GOT3 (cell line): Measurements from ENCODE around the gene SBK3.
"Not testable (repeated sequence)": the region's sequence is repeated elsewhere in the genome, so short reads cannot be mapped to it uniquely, and the experiment has no call there.

Experiments used
- DNase-seq: peaks from one replicate; lab custom pipeline; 2025; ENCODE audit warnings: mixed read lengths; lab: John Stamatoyannopoulos, UW

SBK3 gene

GRCh38 chr19:55516878-55517620 lies 28.3 kb downstream of the SBK3 start:
- DNase-seq = peak; percentile 85

DNA sequence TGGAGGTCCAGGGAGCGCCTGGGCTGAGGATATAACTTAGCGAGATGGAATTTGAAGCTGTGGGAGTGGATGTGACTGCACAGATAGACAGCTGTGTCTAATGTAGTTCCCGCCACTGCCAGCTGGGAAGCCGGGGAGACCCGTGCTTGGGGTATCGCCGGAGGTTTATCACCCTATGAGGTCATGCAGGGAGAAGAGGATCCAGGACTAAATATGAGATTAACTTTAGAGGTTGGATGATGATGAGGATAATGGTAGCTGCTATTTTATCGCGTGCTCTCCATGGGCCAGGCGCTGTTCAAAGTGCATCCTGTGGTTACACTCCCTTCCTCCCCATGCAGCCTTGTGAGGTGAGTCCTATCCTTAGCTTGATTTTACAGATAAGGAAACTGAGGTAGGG lies 37.2 kb downstream of the SBK3 start:
- no peak for DNase-seq

- DNase-seq = no peak
Observed at GRCh38 chr19:55504981-55505380, 40.4 kb downstream of the SBK3 start.

- DNase-seq = no peak
Observed at GRCh38 chr19:55504252-55504603, 41.1 kb downstream of the SBK3 start.

GRCh38 chr19:55503502-55504251 lies 41.7 kb downstream of the SBK3 start:
- peak; percentile 75 for DNase-seq

DNA sequence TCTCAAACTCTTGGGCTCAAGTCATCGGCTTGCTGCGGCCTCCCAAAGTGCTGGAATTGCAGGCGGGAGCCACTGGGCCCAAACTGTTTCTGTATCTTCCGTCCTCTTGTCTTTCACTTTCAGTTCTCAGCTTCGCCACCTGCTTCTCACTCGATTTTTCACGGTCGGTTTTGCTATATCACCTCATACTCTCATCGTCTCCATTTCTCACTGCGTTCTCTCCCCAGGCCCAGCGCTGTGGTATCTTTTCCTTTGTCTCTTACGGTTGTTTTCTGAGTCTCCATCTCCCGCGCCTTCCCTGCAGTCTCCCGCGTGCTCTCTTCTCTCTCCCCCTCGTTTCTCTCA lies 42.2 kb downstream of the SBK3 start:
- no peak for DNase-seq

- no peak for DNase-seq
Observed at GRCh38 chr19:55502197-55502952, 43.0 kb downstream of the SBK3 start.

- no peak for DNase-seq
Observed at GRCh38 chr19:55500368-55500952, 44.9 kb downstream of the SBK3 start.

- no peak for DNase-seq
Observed at GRCh38 chr19:55498246-55498840, 47.0 kb downstream of the SBK3 start.

GRCh38 chr19:55497763-55498162 lies 47.6 kb downstream of the SBK3 start:
- no peak for DNase-seq

- DNase-seq = not testable (repeated sequence)
Observed at GRCh38 chr19:55496820-55497219, 48.5 kb downstream of the SBK3 start.

- no peak for DNase-seq
Observed at GRCh38 chr19:55495646-55496349, 49.5 kb downstream of the SBK3 start.

DNA sequence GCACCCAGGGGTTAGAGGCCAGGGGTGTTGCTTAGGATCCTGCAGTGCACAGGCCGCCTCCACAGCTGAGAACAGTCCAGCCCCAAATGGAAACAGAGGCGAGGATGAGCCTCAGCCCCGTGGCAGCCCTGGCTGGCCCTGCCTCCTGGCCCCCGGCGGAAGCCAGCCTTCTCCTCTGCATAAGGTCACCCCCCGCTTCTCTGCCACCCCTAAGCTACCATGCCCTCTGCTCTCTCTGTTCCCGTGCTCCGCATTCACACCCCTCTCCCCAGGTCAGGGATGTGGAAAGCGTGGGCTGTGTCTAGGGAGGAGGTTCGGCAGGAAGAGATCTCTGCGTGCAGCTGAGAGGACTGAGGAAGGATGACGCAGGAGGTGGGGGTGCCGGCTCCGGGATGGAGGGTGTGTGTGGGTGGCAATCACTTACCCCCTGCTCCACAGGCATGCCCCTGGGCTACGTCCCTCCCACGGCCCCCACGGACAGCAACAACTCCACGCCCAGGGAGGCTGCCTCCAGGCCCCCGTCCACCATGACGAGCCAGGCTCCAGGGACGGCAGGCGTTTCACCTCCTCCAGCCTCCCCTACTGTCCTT lies 51.1 kb downstream of the SBK3 start:
- DNase-seq = peak; percentile 56

DNA sequence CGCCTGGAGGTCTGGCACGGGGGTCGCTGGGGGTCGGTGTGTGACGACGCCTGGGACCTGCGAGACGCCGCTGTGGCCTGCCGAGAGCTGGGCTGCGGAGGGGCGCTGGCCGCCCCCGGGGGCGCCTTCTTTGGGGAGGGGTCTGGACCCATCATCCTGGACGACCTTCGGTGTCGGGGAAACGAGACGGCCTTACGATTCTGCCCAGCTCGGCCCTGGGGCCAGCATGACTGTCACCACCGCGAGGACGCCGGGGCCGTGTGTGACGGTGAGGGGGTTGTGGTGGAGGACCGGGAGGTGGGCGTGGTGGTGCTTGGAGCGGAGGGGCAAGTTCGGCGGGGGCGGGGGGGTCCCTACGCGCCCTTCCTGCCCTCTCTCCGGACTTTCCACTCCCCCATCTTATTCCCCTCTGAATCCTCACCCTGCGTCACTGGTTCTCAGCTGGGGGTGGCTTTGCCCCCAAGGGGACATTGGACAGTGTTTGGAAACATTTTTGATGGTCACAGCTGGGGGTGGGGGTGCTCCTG lies 51.6 kb downstream of the SBK3 start:
- no peak for DNase-seq

DNA sequence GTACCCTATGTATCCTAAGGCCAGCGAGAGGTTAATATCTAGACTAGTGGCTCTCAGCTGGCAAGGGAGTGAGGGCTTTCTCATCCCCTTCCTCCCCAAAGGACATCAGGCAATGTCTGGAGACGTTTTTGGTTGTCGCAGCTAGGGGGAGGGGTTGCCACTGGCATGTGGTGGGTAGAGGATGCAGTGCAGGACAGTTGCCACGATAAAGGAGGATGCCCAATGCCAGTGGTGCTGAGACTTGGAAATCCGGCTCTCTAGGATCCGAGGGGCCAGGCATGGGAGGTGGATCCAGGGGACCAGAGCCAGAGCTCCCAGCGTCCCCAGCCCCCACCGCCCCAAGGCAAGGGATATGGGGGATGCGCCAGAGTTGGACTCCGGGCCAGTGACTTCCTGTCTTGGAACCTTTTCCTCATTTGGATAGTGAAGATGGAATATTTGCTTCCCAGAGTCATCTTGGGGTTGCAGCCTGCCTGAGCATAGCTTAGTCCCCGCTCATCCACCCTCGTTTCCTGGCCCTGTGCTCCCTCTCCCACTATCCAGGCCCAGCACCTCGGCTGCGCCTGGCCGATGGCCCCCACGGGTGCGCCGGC lies 52.2 kb downstream of the SBK3 start:
- DNase-seq = no peak

DNA sequence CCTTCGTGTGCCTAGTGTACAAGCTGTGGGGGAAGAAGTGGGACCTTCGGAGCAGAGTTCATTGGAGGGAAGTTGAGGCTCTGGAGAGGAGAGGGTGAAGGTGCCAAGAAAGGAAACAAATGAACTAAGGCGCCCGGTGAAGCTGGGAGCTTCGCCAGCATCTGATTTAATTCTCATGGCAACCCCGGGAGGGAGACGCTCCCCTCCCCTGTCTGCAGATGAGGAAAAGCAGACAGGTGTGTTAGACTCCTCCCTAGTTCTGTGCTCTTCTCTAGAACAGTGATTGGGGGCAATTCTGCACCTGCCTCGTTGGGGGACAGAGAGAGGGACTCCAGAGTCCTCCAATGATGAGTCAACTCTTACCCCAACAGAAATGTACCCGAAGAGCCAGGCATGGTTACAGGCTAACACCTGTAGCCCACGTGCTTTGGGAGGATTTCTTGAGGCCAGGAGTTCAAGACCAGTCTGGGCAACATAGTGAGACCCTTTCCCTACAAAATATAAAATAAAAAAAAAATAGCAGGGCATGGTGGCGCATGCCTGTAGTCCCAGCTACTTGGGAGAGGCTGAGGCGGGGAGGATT lies 52.9 kb downstream of the SBK3 start:
- no peak for DNase-seq

DNA sequence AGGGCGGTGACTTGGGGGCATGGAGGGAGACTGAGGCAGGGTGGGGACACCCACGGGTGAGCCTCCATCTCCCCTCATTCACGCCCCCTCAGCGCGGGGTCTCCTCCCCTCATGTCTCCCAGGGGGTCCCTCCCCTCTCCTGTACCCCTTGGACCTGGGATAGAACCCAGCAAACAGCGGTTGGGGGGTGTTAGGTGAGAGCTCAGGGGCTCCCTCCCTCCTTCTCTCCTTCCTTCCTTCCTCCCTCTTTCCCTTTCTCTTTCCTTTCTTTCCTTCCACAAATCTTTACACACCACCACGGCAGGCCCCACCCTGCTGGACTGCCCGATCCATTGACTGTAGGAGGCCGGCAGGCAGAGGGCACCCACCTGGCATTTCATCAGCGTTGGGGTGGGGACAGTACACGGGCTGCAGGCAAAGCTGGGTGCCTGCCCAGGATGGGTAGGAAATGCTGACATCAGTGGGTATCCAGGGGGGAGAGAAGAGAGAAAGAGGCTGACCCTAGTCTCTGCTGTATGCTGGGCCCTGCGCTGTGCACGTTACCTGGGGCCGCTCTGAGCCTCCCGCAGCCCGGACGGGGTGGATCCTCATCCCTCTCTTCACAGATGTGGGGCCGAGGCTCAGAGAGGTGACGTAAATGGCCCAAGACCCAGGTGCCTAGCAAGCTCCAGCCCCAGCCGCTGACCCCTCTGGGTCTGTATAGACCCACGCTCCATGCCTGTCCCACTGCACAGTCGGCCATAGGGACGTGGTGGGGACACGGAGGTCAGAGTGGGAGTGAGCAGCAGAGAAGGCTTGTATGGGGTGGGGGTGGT lies 53.6 kb downstream of the SBK3 start:
- DNase-seq = no peak
